ENCODE measurements around the gene MCRIP2.

MCRIP2 gene

DNA sequence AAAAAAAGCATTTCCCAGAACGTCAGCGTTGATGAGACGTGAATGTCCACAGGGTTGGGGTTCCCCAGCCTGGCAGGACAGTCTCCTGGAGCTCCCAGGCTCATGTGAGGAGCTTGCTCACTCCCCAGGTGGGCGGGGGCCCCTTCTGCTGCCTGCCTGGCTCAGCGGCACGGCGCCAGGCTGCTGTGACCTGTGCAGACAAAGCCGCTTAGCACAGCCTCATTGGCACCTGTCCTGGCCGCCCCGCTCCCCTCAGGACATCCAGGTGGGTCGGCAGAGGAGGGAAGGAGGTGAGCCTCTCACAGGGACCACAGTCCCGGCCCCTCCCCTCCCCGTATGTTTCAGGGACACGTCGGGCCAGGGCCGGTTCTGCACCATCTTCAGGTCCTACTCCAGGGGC is 23.8 kb upstream of the MCRIP2 start:
- no peak for DNase-seq

GRCh38 chr16:619476-620100 is 22.0 kb upstream of the MCRIP2 start:
- DNase-seq = no peak

GRCh38 chr16:620700-621525 is 20.7 kb upstream of the MCRIP2 start:
- no peak for DNase-seq

DNA sequence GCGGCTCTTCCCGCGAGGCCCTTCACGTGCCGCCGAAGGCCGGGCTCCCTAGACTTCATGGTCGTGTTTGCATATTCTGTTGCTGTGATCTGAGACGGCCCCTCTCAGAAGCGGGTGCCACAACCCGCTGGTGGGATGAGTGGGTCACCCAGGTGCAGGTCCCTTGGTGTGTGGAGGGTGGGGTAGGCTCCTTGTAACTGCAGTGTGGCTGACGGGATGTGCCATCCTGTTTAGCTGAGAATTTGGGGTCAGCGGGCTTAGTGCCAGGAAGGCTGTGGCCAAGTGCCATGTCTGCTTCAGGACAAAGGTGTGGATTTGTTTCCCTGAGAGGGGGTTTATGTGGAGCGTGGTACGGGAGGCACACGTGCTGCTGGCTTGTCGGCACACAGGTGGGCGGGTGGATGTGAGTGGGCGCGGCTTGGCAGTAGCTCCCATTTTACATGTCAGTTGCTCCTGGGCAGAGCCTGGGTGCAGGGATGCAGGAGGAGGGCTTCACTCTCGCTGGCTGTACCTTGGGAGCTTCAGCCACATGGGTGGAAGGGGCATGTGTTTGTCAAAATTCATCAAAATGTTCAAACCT is 20.0 kb upstream of the MCRIP2 start:
- DNase-seq = no peak

GRCh38 chr16:622920-623280 is 18.7 kb upstream of the MCRIP2 start:
- no peak for DNase-seq

DNA sequence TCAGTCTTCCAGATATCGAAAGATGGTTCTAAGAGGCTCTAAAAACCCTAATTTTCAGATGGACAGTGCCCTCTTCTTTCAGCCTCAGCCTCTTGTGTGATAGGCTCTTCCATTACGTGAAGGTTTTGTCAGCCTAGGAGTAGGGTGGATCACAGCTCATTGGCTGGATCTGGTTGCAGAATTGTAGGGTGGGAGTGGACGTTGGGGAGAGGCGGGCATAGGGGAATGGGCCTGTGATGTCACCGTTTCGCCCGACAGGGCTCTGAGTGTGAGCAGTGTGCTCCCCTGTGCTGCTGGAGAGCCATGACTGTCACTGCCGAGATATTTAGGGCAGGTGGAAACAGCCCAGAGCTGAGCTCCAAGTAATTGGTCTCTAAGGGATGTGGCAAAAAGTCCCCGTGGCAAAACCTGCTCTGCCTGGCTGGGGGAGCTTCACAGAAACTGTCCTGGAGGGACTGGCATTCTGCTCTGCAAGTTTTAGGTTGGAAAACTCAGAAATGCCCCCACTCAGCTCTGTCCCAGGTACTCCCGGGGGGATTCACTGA is 17.0 kb upstream of the MCRIP2 start:
- DNase-seq = no peak

- DNase-seq = no peak
These were observed 16.3 kb upstream of the MCRIP2 start for GRCh38 chr16:625117-625976.

- no peak for DNase-seq
These were observed 15.5 kb upstream of the MCRIP2 start for GRCh38 chr16:625977-626765.

DNA sequence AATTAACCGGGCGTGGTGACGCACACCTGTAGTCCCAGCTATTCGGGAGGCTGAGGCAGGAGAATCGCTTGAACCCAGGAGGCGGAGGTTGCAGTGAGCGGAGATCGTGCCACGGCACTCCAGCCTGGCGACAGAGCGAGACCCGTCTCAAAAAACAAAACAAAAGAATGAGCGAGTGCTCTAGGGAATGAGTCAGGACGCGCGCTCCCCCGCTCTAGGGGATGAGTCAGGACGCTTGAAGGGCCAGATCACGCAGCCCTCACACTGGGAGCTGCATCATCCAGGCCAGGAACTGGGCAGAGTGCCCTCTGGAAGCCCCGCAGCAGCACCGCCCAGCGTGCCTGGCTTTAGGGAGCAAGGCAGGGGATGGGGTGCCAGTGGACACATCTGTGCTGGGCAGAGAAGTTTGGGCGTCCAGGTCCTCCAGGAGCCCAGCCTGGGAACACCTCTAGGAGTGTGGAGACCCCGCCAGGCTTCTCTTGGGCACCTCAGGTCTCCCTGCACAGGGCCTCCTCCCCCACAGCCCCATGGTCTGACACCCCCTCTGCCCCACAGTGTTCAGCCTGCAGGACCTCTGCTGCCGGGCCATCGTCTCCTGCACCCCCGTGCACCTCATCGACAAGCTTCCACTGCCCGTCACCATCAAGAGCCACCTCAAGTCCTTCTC is 14.7 kb upstream of the MCRIP2 start:
- DNase-seq = no peak

GRCh38 chr16:627454-628239 is 14.0 kb upstream of the MCRIP2 start:
- no peak for DNase-seq

DNA sequence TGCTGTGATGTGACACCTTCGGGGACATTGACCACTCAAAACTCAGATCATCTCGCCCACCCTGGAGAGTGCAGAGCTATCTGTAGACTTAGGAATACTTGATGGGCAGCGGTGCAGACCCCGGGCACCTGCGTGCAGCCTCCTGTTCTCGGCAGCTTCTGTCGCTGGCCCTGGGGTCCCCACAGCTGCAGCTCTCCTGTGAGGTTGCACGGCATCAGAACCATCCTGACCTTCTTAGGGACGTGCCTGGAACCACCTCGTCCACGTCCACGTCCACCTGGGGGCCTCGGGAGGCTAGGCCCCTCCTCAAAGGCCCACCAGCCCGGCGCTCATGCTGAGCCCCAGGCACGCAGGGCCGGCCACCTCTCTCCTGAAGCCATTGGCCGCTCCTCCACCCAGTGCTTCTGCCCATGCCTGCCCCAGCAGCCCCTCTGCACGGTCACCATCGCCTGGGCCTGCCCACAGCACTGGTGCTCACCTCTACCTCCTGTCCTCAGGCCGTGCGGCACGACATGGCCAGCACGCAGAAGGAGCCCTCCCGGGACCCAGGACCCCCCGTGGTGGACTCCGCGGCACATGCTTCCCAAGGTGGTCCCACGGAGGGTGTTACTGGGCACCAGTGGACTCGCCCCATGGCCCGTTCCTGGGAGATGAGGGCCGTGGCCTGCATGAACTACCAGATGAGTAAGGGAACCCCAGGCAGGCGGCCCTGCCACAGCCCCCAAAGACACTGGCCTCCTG is 13.1 kb upstream of the MCRIP2 start:
- no peak for DNase-seq

DNA sequence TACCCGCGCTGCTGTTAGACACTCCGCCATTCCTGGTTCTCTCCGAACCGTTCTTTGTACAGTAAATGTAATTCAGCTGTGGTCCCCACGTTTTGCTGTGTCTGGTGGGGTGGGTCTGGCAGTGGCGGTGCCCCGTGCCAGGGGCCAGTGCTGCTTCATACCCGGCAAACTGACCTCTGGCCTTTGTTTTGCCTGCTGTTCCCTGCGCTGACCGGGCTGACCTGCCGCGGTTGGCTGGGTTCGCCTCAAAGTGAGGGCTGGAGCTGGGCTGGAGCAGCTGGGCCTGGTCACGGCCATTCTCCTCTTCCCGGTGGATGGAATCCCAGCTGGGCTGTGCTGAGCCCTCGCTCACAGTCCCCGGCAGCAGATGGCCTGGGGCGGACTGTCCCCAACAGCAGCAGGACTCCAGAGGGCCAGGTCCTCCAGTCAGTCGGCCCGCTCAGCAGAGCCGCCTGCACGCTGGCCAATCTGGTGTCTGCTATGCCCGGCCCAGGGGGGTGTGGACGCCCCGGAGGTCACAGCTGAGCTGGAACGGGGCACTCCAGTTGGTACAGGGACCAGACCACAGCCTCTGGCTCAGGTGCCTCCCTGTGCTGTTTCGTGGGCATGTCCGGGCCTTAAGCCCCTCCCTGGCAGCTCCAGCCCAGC is 12.3 kb upstream of the MCRIP2 start:
- no peak for DNase-seq

DNA sequence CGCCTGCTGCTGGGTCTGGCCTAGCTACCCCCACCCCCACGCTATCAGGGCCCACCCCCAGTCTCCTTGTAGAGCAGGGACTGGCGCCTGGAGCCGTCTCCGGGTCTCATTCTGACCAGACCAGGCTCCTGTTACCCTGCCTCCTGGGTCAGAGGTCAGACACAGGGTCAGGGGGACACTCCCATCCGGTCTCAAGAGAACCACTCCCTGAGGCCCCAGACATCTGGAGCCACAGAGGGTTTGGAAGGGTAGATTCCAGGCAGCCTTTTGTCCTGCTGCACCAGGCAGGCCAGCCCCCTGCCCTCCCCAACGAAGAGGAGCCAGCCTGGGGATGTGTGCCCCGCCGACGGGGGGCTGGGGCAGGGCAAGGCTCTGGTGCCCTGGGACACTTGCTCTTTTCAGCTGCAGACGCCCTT is 11.8 kb upstream of the MCRIP2 start:
- DNase-seq = no peak

GRCh38 chr16:630249-630814 is 11.3 kb upstream of the MCRIP2 start:
- DNase-seq = no peak

DNA sequence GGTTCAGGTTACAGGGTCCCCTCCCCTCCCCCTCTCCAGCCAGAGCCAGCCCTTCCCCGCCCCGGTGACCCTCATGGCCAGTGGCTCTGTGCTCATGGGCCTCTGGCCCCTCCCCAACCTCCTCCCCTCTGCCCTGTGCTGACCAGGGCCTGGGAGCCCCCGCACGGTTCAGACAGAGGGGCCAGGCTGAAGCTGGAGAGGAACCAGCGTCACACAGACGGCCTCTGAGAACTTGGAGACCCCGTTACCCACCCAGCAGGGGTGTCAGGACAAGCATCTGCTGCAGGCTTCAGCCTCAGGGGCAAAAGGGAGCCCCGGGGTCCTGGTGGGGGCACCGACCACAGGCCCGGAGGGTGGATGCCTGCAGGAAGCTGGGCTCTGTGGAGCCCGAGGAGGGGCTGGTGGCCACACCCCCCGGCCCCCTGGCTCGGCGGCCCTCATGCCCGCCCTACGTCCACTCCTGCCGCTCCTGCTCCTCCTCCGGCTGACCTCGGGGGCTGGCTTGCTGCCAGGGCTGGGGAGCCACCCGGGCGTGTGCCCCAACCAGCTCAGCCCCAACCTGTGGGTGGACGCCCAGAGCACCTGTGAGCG is 10.7 kb upstream of the MCRIP2 start, which contains the start of gene WFIKKN1:
Gene WFIKKN1 (plus strand): TSS at position 171 of the 591 bp plus-strand sequence. CDS start 269 bp downstream, at position 440.
- DNase-seq = no peak

DNA sequence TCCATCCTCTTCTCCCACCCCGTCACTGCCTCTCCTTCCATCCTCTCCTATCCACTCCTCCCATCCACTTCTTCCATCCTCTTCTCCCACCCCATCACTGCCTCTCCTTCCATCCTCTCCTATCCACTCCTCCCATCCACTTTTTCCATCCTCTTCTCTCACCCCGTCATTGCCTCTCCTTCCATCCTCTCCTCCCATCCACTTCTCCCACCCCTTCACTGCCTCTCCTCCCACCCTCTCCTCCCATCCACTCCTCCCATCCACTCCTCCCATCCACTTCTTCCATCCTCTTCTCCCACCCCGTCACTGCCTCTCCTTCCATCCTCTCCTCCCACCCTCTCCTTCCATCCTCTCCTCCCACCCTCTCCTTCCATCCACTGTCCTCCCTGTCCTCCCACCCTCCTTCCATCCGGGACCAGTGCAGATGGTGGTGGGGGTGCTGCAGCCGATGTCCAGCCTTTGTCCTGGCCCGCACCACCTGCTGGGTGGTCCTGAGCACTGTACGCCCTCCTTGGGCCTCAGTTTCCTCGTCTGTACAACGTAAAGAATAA is 9.7 kb upstream of the MCRIP2 start:
- DNase-seq = no peak

- DNase-seq = no peak
These were observed 8.9 kb upstream of the MCRIP2 start for GRCh38 chr16:632486-633335.
